T-cell (primary cell): ENCODE measurements around the gene PIN1. TPM values are rescaled to one million over a fixed set of nuclear protein-coding genes. Genes with fewer than 3 reads are reported as not detected.

Experiments
- ATAC-seq, 4 experiments: fragments of 200-7000 bp in 3 of 4; fragments of 150-1000 bp in 1 of 4; cut with Tn5 transposase; replicated peaks in 1 of 4; 1 replicate in 3 of 4; 2 replicates in 1 of 4; pipeline ENCODE4 v1.10.0; 2021; ENCODE audit warnings: moderate library complexity in 3 of 4, mild to moderate bottlenecking in 2 of 4, moderate number of reproducible peaks in 1 of 4
- CTCF ChIA-PET, 2 donors: fragments of 300-600 bp; sonication (Branson Sonifier 250); formaldehyde crosslinking; loops; one replicate each; lab custom pipeline; 2022; ENCODE audit warnings: antibody characterized with exemption in 2 of 2; lab: Charles Lee
- POLR2A ChIA-PET, 2 donors: fragments of 300-600 bp; sonication (Branson Sonifier 250); formaldehyde crosslinking; loops; one replicate each; lab custom pipeline; 2022; ENCODE audit warnings: antibody characterized with exemption in 2 of 2; lab: Charles Lee
- DNase-seq, 35 experiments: peaks; one replicate each; pipeline versions ENCODE4 v3.0.0 to v3.0.0-alpha.2; 2013 to 2023
- H3K27ac ChIP-seq: one replicate; pipeline ENCODE4 v1.5.1; 2013; ENCODE audit warnings: low read length
- H3K27me3 ChIP-seq, 2 experiments: replicated peaks in 1 of 2; 1 replicate in 1 of 2; 2 replicates in 1 of 2; pipeline versions ENCODE4 v1.6.1 to v1.7.0; 2013; ENCODE audit warnings: low read length in 1 of 2, mixed read lengths in 1 of 2; ENCODE audit not compliant: control insufficient read depth in 2 of 2, insufficient read depth in 2 of 2; ENCODE audit errors: extremely low read depth in 1 of 2
- H3K36me3 ChIP-seq, 2 donors: 1 replicate in 1 of 2; 2 replicates in 1 of 2; pipeline versions ENCODE4 v1.6.1 to v1.7.0; 2013; ENCODE audit warnings: low read length in 1 of 2; ENCODE audit not compliant: control insufficient read depth in 2 of 2, insufficient read depth in 1 of 2; ENCODE audit errors: extremely low read depth in 1 of 2
- H3K4me1 ChIP-seq, 2 experiments: 1 replicate in 1 of 2; 2 replicates in 1 of 2; pipeline versions ENCODE4 v1.6.1 to v1.7.0; 2013; ENCODE audit warnings: low read length in 2 of 2, mixed read lengths in 1 of 2; ENCODE audit not compliant: insufficient read depth in 2 of 2, control insufficient read depth in 1 of 2; ENCODE audit errors: extremely low read depth in 1 of 2
- H3K4me3 ChIP-seq, 2 donors: 1 replicate in 1 of 2; 2 replicates in 1 of 2; pipeline versions ENCODE4 v1.5.1 to v1.7.0; 2013; ENCODE audit warnings: mild to moderate bottlenecking in 2 of 2, low read length in 1 of 2, moderate library complexity in 1 of 2; ENCODE audit not compliant: control insufficient read depth in 1 of 2; ENCODE audit errors: extremely low read depth in 1 of 2
- H3K9me3 ChIP-seq: 2 replicates; pipeline ENCODE4 v1.7.0; 2013
- H3K27ac Mint-ChIP-seq, 2 donors: one replicate each; pipeline ENCODE4 v1.8.0; 2020 to 2021; ENCODE audit warnings: mild to moderate bottlenecking in 2 of 2, mixed read lengths in 2 of 2
- H3K27me3 Mint-ChIP-seq, 2 donors: one replicate each; pipeline ENCODE4 v1.8.0; 2021 to 2022; ENCODE audit warnings: mixed read lengths in 2 of 2
- H3K36me3 Mint-ChIP-seq: one replicate; pipeline ENCODE4 v1.8.0; 2021; ENCODE audit warnings: mixed read lengths
- H3K4me1 Mint-ChIP-seq, 3 donors: one replicate each; pipeline ENCODE4 v1.8.0; 2020 to 2022; ENCODE audit warnings: mixed read lengths in 3 of 3, mild to moderate bottlenecking in 1 of 3
- H3K4me3 Mint-ChIP-seq, 3 donors: one replicate each; pipeline ENCODE4 v1.8.0; 2020 to 2022; ENCODE audit warnings: mild to moderate bottlenecking in 3 of 3, mixed read lengths in 3 of 3, moderate library complexity in 3 of 3
- H3K9me3 Mint-ChIP-seq, 3 donors: one replicate each; pipeline ENCODE4 v1.8.0; 2020 to 2022; ENCODE audit warnings: mixed read lengths in 3 of 3
- WGBS: methylation state at CpG from one replicate; pipeline ENCODE4 v1.1.5; 2013; ENCODE audit warnings: missing lambda C conversion rate; ENCODE audit not compliant: insufficient coverage; 5-methylcytosine and 5-hydroxymethylcytosine counted together
- total RNA-seq, 35 experiments: library from RNA in 6 of 35; stranded (reverse) in 6 of 35; fragments of 120-200 nt in 1 of 35; gene quantifications; one replicate each; pipeline versions ENCODE4 v1.2.1 to v1.2.4 and lab custom pipeline; 2013 to 2026

Gene PIN1
- total RNA-seq, 5 donors from 2014 or later (not counting 1 experiment from before 2014, with no cell fraction given) = 49.4 to 92.6 (median 79.4) TPM

GRCh38 chr19:9796113-9796773 is 38.9 kb upstream of the PIN1 start:
- Histone ChIP-seq H3K4me1 (peaks cover 6 to 30% of the 10 kb centered on the region in 2 experiments), H3K27ac (peak overlapping the region; percentile 86), H3K4me3 (no peak overlapping the region), H3K36me3 (no peaks in the 10 kb centered on the region), H3K9me3 (no peaks in the 10 kb centered on the region), H3K27me3 (no peaks in the 10 kb centered on the region)
- Mint-ChIP-seq H3K27me3 (no peaks in the 10 kb centered on the region), H3K4me3 (peak overlapping the region in 1 of 3 donors; percentile 26), H3K4me1 (peaks cover 25 to 38% (median 26%) of the 10 kb centered on the region in 3 donors), H3K36me3 (no peaks in the 10 kb centered on the region), H3K9me3 (no peaks in the 10 kb centered on the region), H3K27ac (peak overlapping the region; percentile 81 to 89)
- ChIA-PET POLR2A (interaction anchor here in 1 of 2 donors (0.5 to 0.6 kb wide), 2 partner anchors 29 to 170 kb away, joined by 4 read pairs; no protein-coding TSS in a partner anchor), CTCF (interaction anchor here (0.5 to 1.3 kb wide), 7 partner anchors 27 to 662 kb away, joined by 3 to 12 read pairs (median 4); partner anchors contain the start of gene ZNF846 (in 1 of the 2))
- DNase-seq (peak; percentile 65 to 94 (median 84)), ATAC-seq (peak; percentile 26 to 46 (median 40))
- 96% methylated on average over 3 of the region's 6 CpGs for WGBS

- Mint-ChIP-seq H3K4me3 (no peak overlapping the region), H3K36me3 (no peaks in the 10 kb centered on the region), H3K27me3 (no peaks in the 10 kb centered on the region), H3K27ac (no peak overlapping the region), H3K4me1 (peaks cover 22 to 28% (median 23%) of the 10 kb centered on the region in 3 donors), H3K9me3 (no peaks in the 10 kb centered on the region)
- ChIA-PET POLR2A (no interaction called here), CTCF (interaction anchor here in 1 of 2 donors (1.6 kb wide), 1 partner anchor 172 kb away, joined by 8 read pairs; no protein-coding TSS in a partner anchor)
- H3K4me3 ChIP-seq = no peak overlapping the region
- H3K27me3 ChIP-seq = no peaks in the 10 kb centered on the region
- H3K27ac ChIP-seq = no peak overlapping the region
- peaks cover 6 to 24% of the 10 kb centered on the region in 2 experiments for H3K4me1 ChIP-seq
- no peaks in the 10 kb centered on the region for H3K9me3 ChIP-seq
- H3K36me3 ChIP-seq = no peaks in the 10 kb centered on the region
- DNase-seq (no peak), ATAC-seq (no peak)
- 92% methylated on average over 3 of the region's 5 CpGs for WGBS
Measured at GRCh38 chr19:9797871-9798270, 37.2 kb upstream of the PIN1 start.

GRCh38 chr19:9799162-9799561 is 36.0 kb upstream of the PIN1 start:
- Histone ChIP-seq H3K9me3 (no peaks in the 10 kb centered on the region), H3K4me1 (peaks cover 6 to 18% of the 10 kb centered on the region in 2 experiments), H3K27ac (no peak overlapping the region), H3K27me3 (no peaks in the 10 kb centered on the region), H3K4me3 (no peak overlapping the region), H3K36me3 (no peaks in the 10 kb centered on the region)
- DNase-seq (no peak), ATAC-seq (no peak)
- H3K27ac Mint-ChIP-seq = no peak overlapping the region
- H3K4me3 Mint-ChIP-seq = no peak overlapping the region
- peaks cover 20 to 22% (median 20%) of the 10 kb centered on the region in 3 donors for H3K4me1 Mint-ChIP-seq
- no peaks in the 10 kb centered on the region for H3K27me3 Mint-ChIP-seq
- H3K9me3 Mint-ChIP-seq = no peaks in the 10 kb centered on the region
- ChIA-PET POLR2A (interaction anchor here (0.5 to 0.8 kb wide), 4 partner anchors 16 to 173 kb away, joined by 3 to 10 read pairs (median 6); no protein-coding TSS in a partner anchor), CTCF (interaction anchor here (0.5 to 1.6 kb wide), 8 partner anchors 10 to 593 kb away, joined by 3 to 8 read pairs (median 4); partner anchors contain the start of gene ZNF846 (in 1 of the 2))
- H3K36me3 Mint-ChIP-seq = no peaks in the 10 kb centered on the region

- H3K27ac ChIP-seq = no peak overlapping the region
- H3K9me3 ChIP-seq = no peaks in the 10 kb centered on the region
- H3K4me3 ChIP-seq = no peak overlapping the region
- no peaks in the 10 kb centered on the region for H3K9me3 Mint-ChIP-seq
- peaks cover 0 to 6% of the 10 kb centered on the region in 2 donors for H3K36me3 ChIP-seq
- peaks cover 6 to 24% of the 10 kb centered on the region in 2 experiments for H3K4me1 ChIP-seq
- H3K27ac Mint-ChIP-seq = peak overlapping the region in 1 of 2 donors; percentile 55
- CTCF ChIA-PET = interaction anchor here in 1 of 2 donors (0.6 to 0.7 kb wide), 2 partner anchors 131 to 169 kb away, joined by 3 to 6 read pairs; no protein-coding TSS in a partner anchor
- ATAC-seq = no peak
- no peaks in the 10 kb centered on the region for H3K36me3 Mint-ChIP-seq
- H3K27me3 ChIP-seq = no peaks in the 10 kb centered on the region
- POLR2A ChIA-PET = interaction anchor here in 1 of 2 donors (0.7 kb wide), 1 partner anchor 16 kb away, joined by 5 read pairs; no protein-coding TSS in a partner anchor
- DNase-seq = no peak
- no peak overlapping the region for H3K4me3 Mint-ChIP-seq
- no peaks in the 10 kb centered on the region for H3K27me3 Mint-ChIP-seq
- 91% methylated on average over 8 of the region's 10 CpGs for WGBS
- H3K4me1 Mint-ChIP-seq = peaks cover 15 to 19% (median 18%) of the 10 kb centered on the region in 3 donors
Measured at GRCh38 chr19:9801976-9802375, 33.1 kb upstream of the PIN1 start.

GRCh38 chr19:9806803-9807202 is 28.3 kb upstream of the PIN1 start:
- ATAC-seq (no peak), DNase-seq (no peak)
- Mint-ChIP-seq H3K9me3 (no peaks in the 10 kb centered on the region), H3K36me3 (peaks cover 13% of the 10 kb centered on the region), H3K4me3 (no peak overlapping the region), H3K4me1 (peaks cover 28 to 39% (median 34%) of the 10 kb centered on the region in 3 donors), H3K27me3 (no peaks in the 10 kb centered on the region), H3K27ac (peak overlapping the region; percentile 83 to 92)
- Histone ChIP-seq H3K4me3 (no peak overlapping the region), H3K9me3 (no peaks in the 10 kb centered on the region), H3K4me1 (peaks cover 13 to 55% of the 10 kb centered on the region in 2 experiments), H3K36me3 (peaks cover 0 to 25% of the 10 kb centered on the region in 2 donors), H3K27me3 (no peaks in the 10 kb centered on the region), H3K27ac (peak overlapping the region; percentile 70)
- ChIA-PET CTCF (no interaction called here), POLR2A (interaction anchor here in 1 of 2 donors (0.6 kb wide), 1 partner anchor 101 kb away, joined by 6 read pairs; no protein-coding TSS in a partner anchor)
- WGBS = no CpG with 5 or more reads among the region's 3 CpGs
